ENCODE data around the gene HGS. TPM values are rescaled to one million over a fixed set of nuclear protein-coding genes. Genes with fewer than 3 reads are reported as not detected.

Gene HGS
- total and polyA plus RNA-seq, 2 of the 8 experiments (the other 6 are each of a cell fraction or from before 2014, with no cell fraction given): 80.8 to 99.7 TPM

- H4K8ac ChIP-seq (ENCODE audit: extremely low read depth, insufficient read depth, low read length): peak within 1 kb of the TSS; percentile 94
- H3K18ac ChIP-seq (ENCODE audit: extremely low read depth, low read length): peak within 1 kb of the TSS; percentile 65; the same call in 1 of the 2 replicates
- peak within 1 kb of the TSS; percentile 6; the same call in 1 of the 2 replicates for H2BK12ac ChIP-seq (ENCODE audit: low read depth, low read length)
- peak within 1 kb of the TSS; percentile 74 for H3K27ac ChIP-seq (ENCODE audit: low read depth, low read length)
- H3K4ac ChIP-seq (replicated peaks; ENCODE audit: insufficient read length, low read depth, low read length): peak within 1 kb of the TSS; percentile 63
- H3K27me3 ChIP-seq (replicated peaks in 1 of 4; ENCODE audit: control insufficient read depth in 3 of 4, extremely low read depth in 1 of 4, insufficient read depth in 3 of 4, low read length in 3 of 4): no peaks in the 10 kb centered on the region
- peaks cover 8% of the 10 kb centered on the region for H3K79me1 ChIP-seq (ENCODE audit: low read depth, low read length)
- ChIA-PET CTCF (ENCODE audit: partially characterized antibody) (interaction anchor here (0.6 to 0.8 kb wide), 2 partner anchors 9 to 174 kb away, joined by 3 read pairs; no protein-coding TSS in a partner anchor), POLR2A (ENCODE audit: partially characterized antibody) (interaction anchor here (0.8 to 9.3 kb wide), 21 partner anchors 8 to 357 kb away, joined by 3 to 65 read pairs (median 3); partner anchors contain the start of genes ARL16, HGS, LRRC45 and MCRIP1)
- no peaks in the 10 kb centered on the region for H3K9me3 ChIP-seq (ENCODE audit: insufficient read depth in 2 of 2, low read depth in 1 of 2, low read length in 1 of 2)
- no peak within 1 kb of the TSS for H2BK15ac ChIP-seq (ENCODE audit: low read length)
- H3K79me2 ChIP-seq (ENCODE audit: control insufficient read depth in 1 of 2, insufficient read depth in 2 of 2, low read length in 2 of 2): peaks cover 0 to 24% of the 10 kb centered on the region in 2 experiments; a peak in 2 of 4 replicates
- H4K5ac ChIP-seq (ENCODE audit: insufficient read length, low read depth, low read length): peak within 1 kb of the TSS; percentile 76
- FAIRE-seq: no peak
- H3K4me1 ChIP-seq (replicated peaks in 1 of 4; ENCODE audit: control insufficient read depth in 3 of 4, insufficient read depth in 4 of 4, low read length in 3 of 4): peaks cover 3 to 11% (median 8%) of the 10 kb centered on the region in 4 experiments
- no peak within 1 kb of the TSS for H3K23ac ChIP-seq (ENCODE audit: insufficient read length)
- H2AK5ac ChIP-seq (ENCODE audit: low read depth, low read length): no peak within 1 kb of the TSS; the same call in 1 of the 2 replicates
- peak within 1 kb of the TSS; percentile 65 for H4K91ac ChIP-seq (replicated peaks; ENCODE audit: insufficient read length, low read length)
- no peak within 1 kb of the TSS for H3K14ac ChIP-seq (ENCODE audit: insufficient read length)
- peaks cover 14 to 35% (median 27%) of the 10 kb centered on the region in 4 experiments for H3K36me3 ChIP-seq (ENCODE audit: control insufficient read depth in 2 of 4, insufficient read depth in 4 of 4, low read length in 3 of 4)
- H2BK20ac ChIP-seq (ENCODE audit: low read length): no peak within 1 kb of the TSS
- DNase-seq (ENCODE audit: low read depth in 1 of 2, low spot score in 2 of 2): peak; percentile 88 to 93
- peak within 1 kb of the TSS; percentile 77 to 84 for H3K4me2 ChIP-seq (ENCODE audit: insufficient read depth in 1 of 2, low read depth in 2 of 2, low read length in 2 of 2)
- H2AFZ ChIP-seq (ENCODE audit: low read length): no peak within 1 kb of the TSS; the same call in 1 of the 2 replicates
- 1% methylated on average over 65 of the region's 96 CpGs; no CpG with 5 or more reads in 1 of the 2 experiments for WGBS, 2 experiments (ENCODE audit: extremely low coverage in 1 of 2, insufficient coverage in 1 of 2, insufficient read length in 1 of 2, insufficient replicate concordance in 2 of 2, low coverage in 1 of 2, low lambda C conversion rate in 2 of 2, missing lambda C conversion rate in 1 of 2)
- peak within 1 kb of the TSS; percentile 64 for H3K56ac ChIP-seq (replicated peaks; ENCODE audit: insufficient read length, low read depth, low read length)
- H3K9ac ChIP-seq (replicated peaks in 1 of 4; ENCODE audit: extremely low read depth in 1 of 4, low read depth in 3 of 4, low read length in 3 of 4): peak within 1 kb of the TSS; percentile 80 to 86 (median 84)
- no peak within 1 kb of the TSS for H2BK120ac ChIP-seq (replicated peaks; ENCODE audit: low read depth, low read length)
- peak within 1 kb of the TSS; percentile 85 for H2BK5ac ChIP-seq (ENCODE audit: low read depth, low read length)
- H3K4me3 ChIP-seq (ENCODE audit: extremely low read depth in 1 of 4, insufficient read depth in 2 of 4, low read depth in 3 of 4, low read length in 4 of 4): peak within 1 kb of the TSS; percentile 62 to 95 (median 88)
- peaks cover 4% of the 10 kb centered on the region; the same call in 1 of the 2 replicates for H3K23me2 ChIP-seq (ENCODE audit: low read depth, low read length)
- H4K20me1 ChIP-seq (replicated peaks in 1 of 2; ENCODE audit: control insufficient read depth in 1 of 2, insufficient read depth in 2 of 2, low read length in 2 of 2): peaks cover 8 to 11% of the 10 kb centered on the region in 2 experiments
- TF ChIP-seq GTF2F1 (IDR thresholded peaks at IDR 0.05; ENCODE audit: borderline replicate concordance, low read depth, low read length): peak; percentile 27; the same call in 1 of the 2 replicates
- no peak for TF ChIP-seq ZNF274 (IDR thresholded peaks at IDR 0.05; ENCODE audit: borderline replicate concordance, extremely low read depth, low read length)
- no peak for TF ChIP-seq BACH1 (IDR thresholded peaks at IDR 0.05; ENCODE audit: low read length)
- TF ChIP-seq CTCF (IDR thresholded peaks at IDR 0.05; ENCODE audit: control extremely low read depth in 1 of 3, insufficient read depth in 1 of 3, low read depth in 1 of 3, low read length in 3 of 3): no peak
- peak; percentile 59 for TF ChIP-seq TAF7 (optimal IDR thresholded peaks at IDR 0.05; ENCODE audit: borderline replicate concordance, low read depth, low read length)
- no peak for TF ChIP-seq ATF3 (IDR thresholded peaks at IDR 0.05; ENCODE audit: insufficient read depth, low read depth, low read length)
- no peak for TF ChIP-seq CBX5 (IDR thresholded peaks at IDR 0.05; ENCODE audit: low read depth, low read length)
Observed at GRCh38 chr17:81666342-81667191, 17.2 kb upstream of the HGS start, which contains the start of the genes CCDC137 and OXLD1. Gene CCDC137 (plus strand): TSS chr17:81666737. CDS start chr17:81666767, 30 bp downstream. Gene OXLD1 (minus strand): TSS chr17:81666605. CDS start chr17:81666577, 28 bp downstream.

Measured in H1 (cell line).